Panc1 (cell line): ENCODE measurements around the gene LRRC8E. TPM values are rescaled to one million over a fixed set of nuclear protein-coding genes. Genes with fewer than 3 reads are reported as not detected.

ENCODE experiments used
- ATAC-seq: fragments of 200-7000 bp; cut with Tn5 transposase; 2 replicates; pipeline ENCODE4 v1.9.1; 2020; ENCODE audit warnings: mild to moderate bottlenecking, moderate library complexity
- BruUV-seq: library from RNA; stranded (reverse); fragments of 400-500 nt; replicated peaks from 2 replicates; lab custom pipeline; 2021; lab: Mats Ljungman, UMichigan
- CTCF ChIA-PET: fragments of 300-600 bp; sonication (Branson Sonifier 250); formaldehyde crosslinking; loops from one replicate; lab custom pipeline; 2022; ENCODE audit warnings: antibody characterized with exemption; lab: Charles Lee
- POLR2A ChIA-PET: fragments of 300-600 bp; sonication (Branson Sonifier 250); formaldehyde crosslinking; loops from one replicate; lab custom pipeline; 2022; ENCODE audit warnings: antibody characterized with exemption; lab: Charles Lee
- DNase-seq: peaks from one replicate; pipeline ENCODE4 v3.0.0-alpha.2; 2010; ENCODE audit warnings: low read depth, low spot score
- H3K27ac ChIP-seq: 2 replicates; pipeline ENCODE4 v1.5.1; 2011; ENCODE audit warnings: mild to moderate bottlenecking, low read length, inconsistent platforms
- H3K27me3 ChIP-seq: fragments of 200-500 bp; sonication (Bioruptor generic); 2 replicates; pipeline ENCODE4 v1.6.0; 2014; ENCODE audit warnings: low read length, inconsistent platforms; ENCODE audit not compliant: control insufficient read depth, insufficient read depth
- H3K36me3 ChIP-seq: fragments of 200-500 bp; sonication (Bioruptor generic); 2 replicates; pipeline ENCODE4 v1.5.1; 2014; ENCODE audit warnings: inconsistent platforms, mild to moderate bottlenecking, low read length, moderate library complexity; ENCODE audit not compliant: control insufficient read depth, insufficient read depth
- H3K4me1 ChIP-seq: 2 replicates; pipeline ENCODE4 v1.5.1; 2011; ENCODE audit warnings: inconsistent platforms, mild to moderate bottlenecking, low read length, moderate library complexity; ENCODE audit not compliant: control insufficient read depth, insufficient read depth
- H3K4me3 ChIP-seq, 2 experiments: 2 replicates each; pipeline ENCODE4 v1.5.1; 2011 to 2012; ENCODE audit warnings: low read depth in 2 of 2, low read length in 2 of 2, mild to moderate bottlenecking in 2 of 2, inconsistent platforms in 1 of 2, moderate library complexity in 1 of 2
- H3K9me3 ChIP-seq: fragments of 200-500 bp; sonication (Bioruptor generic); 2 replicates; pipeline ENCODE4 v1.5.1; 2014; ENCODE audit warnings: low read depth, mild to moderate bottlenecking, inconsistent platforms, low read length, moderate library complexity; ENCODE audit not compliant: control insufficient read depth, insufficient read depth
- CTCF ChIP-seq: fragments of 450-650 bp; IDR thresholded peaks from 2 replicates; pipeline ENCODE4 v1.5.1; 2017; ENCODE audit warnings: mild to moderate bottlenecking
- POLR2AphosphoS5 ChIP-seq: IDR thresholded peaks from 2 replicates; pipeline ENCODE4 v1.6.1; 2012; ENCODE audit warnings: mild to moderate bottlenecking, low read depth, low read length, moderate library complexity
- REST ChIP-seq, 2 experiments: IDR thresholded peaks; 2 replicates each; pipeline ENCODE4 v1.6.1; 2011 to 2012; ENCODE audit warnings: low read depth in 2 of 2, control low read depth in 1 of 2, low read length in 1 of 2, mild to moderate bottlenecking in 1 of 2, moderate library complexity in 1 of 2; ENCODE audit not compliant: insufficient read depth in 1 of 2
- SIN3A ChIP-seq: IDR thresholded peaks from 2 replicates; pipeline ENCODE4 v1.6.1; 2012; ENCODE audit warnings: low read depth, mild to moderate bottlenecking, low read length, moderate library complexity, borderline replicate concordance; ENCODE audit not compliant: insufficient read depth
- TCF7L2 ChIP-seq: IDR thresholded peaks from 2 replicates; pipeline ENCODE4 v1.6.1; 2011; ENCODE audit warnings: mild to moderate bottlenecking, low read depth, low read length, inconsistent platforms
- in situ Hi-C: cut with HindIII; loops from 2 replicates; pipeline ENCODE4 v1.10.0; 2016; ENCODE audit warnings: low sequenced_read_pairs, low pct_unique_long_range_greater_than_20kb
- intact Hi-C: fragments of 100-400 bp; cut with micrococcal nuclease; formaldehyde crosslinking; loops from one replicate; pipeline ENCODE4 v1.10.0; 2022; ENCODE audit not compliant: unreplicated experiment
- total RNA-seq: library from RNA; stranded (reverse); gene quantifications from one replicate; pipeline ENCODE4 v1.2.1, GENCODE V29; 2021; ENCODE audit not compliant: unreplicated experiment

The LRRC8E gene
- total RNA-seq, 1 experiment from 2014 or later, result 5.0 TPM

GRCh38 chr19:7868326-7868670 is 20.0 kb upstream of the LRRC8E start:
- POLR2A ChIA-PET, result interaction anchor here (1.8 kb wide), 1 partner anchor 34 kb away, joined by 9 read pairs; no protein-coding TSS in a partner anchor
- no peak overlapping the region for H3K27ac ChIP-seq
- BruUV-seq, result no TSS peak
- no peaks in the 10 kb centered on the region for H3K9me3 ChIP-seq
- TF ChIP-seq CTCF (no peak), POLR2AphosphoS5 (no peak), SIN3A (no peak), TCF7L2 (no peak), REST (IDR thresholded peaks at IDR 0.05; ENCODE audit: insufficient read depth in 1 of 2, low read depth in 2 of 2, low read length in 1 of 2) (no peak)
- H3K4me3 ChIP-seq, result peak overlapping the region; percentile 42 to 62; a peak in 3 of 4 replicates
- DNase-seq, result no peak
- CTCF ChIA-PET, result interaction anchor here (0.6 to 1.1 kb wide), 2 partner anchors 14 to 287 kb away, joined by 4 to 5 read pairs; no protein-coding TSS in a partner anchor
- ATAC-seq, result no peak
- in situ Hi-C loops, result no loop called here
- no peaks in the 10 kb centered on the region for H3K27me3 ChIP-seq
- no peaks in the 10 kb centered on the region for H3K36me3 ChIP-seq
- no peaks in the 10 kb centered on the region for H3K4me1 ChIP-seq
- intact Hi-C loops, result no loop called here

GRCh38 chr19:7868671-7869452 is 19.4 kb upstream of the LRRC8E start:
- H3K27ac ChIP-seq, result no peak overlapping the region
- POLR2A ChIA-PET, result interaction anchor here (0.6 to 1.8 kb wide), 2 partner anchors 33 to 314 kb away, joined by 3 to 9 read pairs; no protein-coding TSS in a partner anchor

More at GRCh38 chr19:7868671-7869452, 19.4 kb upstream of the LRRC8E start:
- DNase-seq (no peak), ATAC-seq (peak; percentile 78)
- TF ChIP-seq SIN3A (0 out of 2 replicates have a peak, but pooled peaks have one; percentile 35), REST (IDR thresholded peaks at IDR 0.05; ENCODE audit: insufficient read depth in 1 of 2, low read depth in 2 of 2, low read length in 1 of 2) (no peak), CTCF (peak; percentile 90), TCF7L2 (no peak), POLR2AphosphoS5 (no peak)
- in situ Hi-C loops (no loop called here), intact Hi-C loops (no loop called here)
- H3K4me1 ChIP-seq, result no peaks in the 10 kb centered on the region
- no peaks in the 10 kb centered on the region for H3K9me3 ChIP-seq
- H3K27me3 ChIP-seq, result no peaks in the 10 kb centered on the region
- H3K4me3 ChIP-seq, result peak overlapping the region; percentile 42 to 62
- CTCF ChIA-PET, result interaction anchor here (0.6 to 1.1 kb wide), 7 partner anchors 10 to 286 kb away, joined by 3 to 6 read pairs (median 5); no protein-coding TSS in a partner anchor
- BruUV-seq, result no TSS peak
- H3K36me3 ChIP-seq, result no peaks in the 10 kb centered on the region
